HepG2 (cell line): Measurements from ENCODE around the gene CDK6. TPM values are rescaled to one million over a fixed set of nuclear protein-coding genes. Genes with fewer than 3 reads are reported as not detected.
A peak's percentile ranks its signal among the peaks of the same experiment; 100 is the strongest.

Source experiments
- ATAC-seq: fragments of 200-7000 bp; cut with Tn5 transposase; 3 replicates; pipeline ENCODE4 v1.9.1; 2020; ENCODE audit warnings: mild to moderate bottlenecking, moderate library complexity
- BruUV-seq: library from RNA; stranded (reverse); fragments of 400-500 nt; replicated peaks from 2 replicates; lab custom pipeline; 2021; lab: Mats Ljungman, UMichigan
- CTCF ChIA-PET: fragments of 300-600 bp; formaldehyde crosslinking; extraction: SDS; loops from one replicate; lab custom pipeline; 2021; ENCODE audit warnings: low total read pairs, inconsistent platforms, low intra/inter-chr PET ratio; lab: Yijun Ruan, JAX
- POLR2A ChIA-PET: fragments of 350-600 bp; sonication (Branson Sonifier 250); formaldehyde crosslinking; loops from one replicate; lab custom pipeline; 2020; ENCODE audit warnings: antibody characterized with exemption, inconsistent platforms; lab: Yijun Ruan, JAX
- DNase-seq: peaks from one replicate; pipeline ENCODE4 v3.0.0-alpha.2; 2015; ENCODE audit warnings: low spot score
- FAIRE-seq: peaks from 3 replicates; lab custom pipeline; 2011; peaks lifted over from hg19 to GRCh38; lab: Jason Lieb, UNC
- H2AFZ ChIP-seq: one replicate; pipeline ENCODE4 v1.6.1; 2011; ENCODE audit warnings: low read length, inconsistent platforms
- H3K27ac ChIP-seq: fragments of 300-600 bp; 3 replicates; pipeline ENCODE4 v1.8.0; 2011; ENCODE audit warnings: mixed run types, mild to moderate bottlenecking, mixed read lengths, low read length, inconsistent platforms; ENCODE audit not compliant: insufficient read depth; ENCODE audit errors: extremely low read length
- H3K27me3 ChIP-seq, 2 experiments: fragments of 200-600 bp in 1 of 2; 2 replicates in 1 of 2; 3 replicates in 1 of 2; pipeline versions ENCODE4 v1.6.0 to v1.8.0; 2011; ENCODE audit warnings: low read length in 2 of 2, mild to moderate bottlenecking in 2 of 2, moderate library complexity in 2 of 2, inconsistent platforms in 1 of 2; ENCODE audit not compliant: insufficient read depth in 2 of 2, control insufficient read depth in 1 of 2
- H3K36me3 ChIP-seq, 2 experiments: fragments of 200-600 bp in 1 of 2; replicated peaks in 1 of 2; 2 replicates in 1 of 2; 3 replicates in 1 of 2; pipeline versions ENCODE4 v1.5.1 to v1.8.0; 2011; ENCODE audit warnings: low read length in 2 of 2, inconsistent platforms in 1 of 2; ENCODE audit not compliant: insufficient read depth in 2 of 2, control insufficient read depth in 1 of 2
- H3K4me1 ChIP-seq: 2 replicates; pipeline ENCODE4 v1.5.1; 2012; ENCODE audit warnings: low read length, inconsistent platforms; ENCODE audit not compliant: insufficient read depth
- H3K4me2 ChIP-seq: 2 replicates; pipeline ENCODE4 v1.6.0; 2011; ENCODE audit warnings: low read depth, low read length, inconsistent platforms
- H3K4me3 ChIP-seq, 3 experiments: fragments of 200-600 bp in 1 of 3; sonication (generic), shearing (Covaris generic) in 1 of 3; replicated peaks in 1 of 3; 2 replicates each; pipeline ENCODE4 v1.5.1; 2011 to 2016; ENCODE audit warnings: low read length in 3 of 3, inconsistent platforms in 2 of 3, low read depth in 2 of 3, mild to moderate bottlenecking in 2 of 3, control low read depth in 1 of 3, mixed read lengths in 1 of 3; ENCODE audit not compliant: insufficient read depth in 1 of 3
- H3K79me2 ChIP-seq: one replicate; pipeline ENCODE4 v1.6.1; 2011; ENCODE audit warnings: low read length, inconsistent platforms; ENCODE audit not compliant: insufficient read depth
- H3K9ac ChIP-seq: 2 replicates; pipeline ENCODE4 v1.6.0; 2011; ENCODE audit warnings: mild to moderate bottlenecking, low read depth, low read length, inconsistent platforms; ENCODE audit not compliant: insufficient read depth
- H3K9me3 ChIP-seq: 2 replicates; pipeline ENCODE4 v1.5.1; 2012; ENCODE audit warnings: mild to moderate bottlenecking, low read length
- H4K20me1 ChIP-seq: 2 replicates; pipeline ENCODE4 v1.6.0; 2011; ENCODE audit warnings: inconsistent platforms, mild to moderate bottlenecking, low read length, moderate library complexity; ENCODE audit not compliant: insufficient read depth
- BCL6 ChIP-seq: IDR thresholded peaks from 2 replicates; pipeline ENCODE4 v1.6.1; 2016; ENCODE audit warnings: missing genetic modification reagents, missing compliant biosample characterization
- CREM ChIP-seq, 2 experiments: sonication (generic) in 1 of 2; formaldehyde crosslinking in 1 of 2; IDR thresholded peaks; 2 replicates each; pipeline versions ENCODE4 v1.4.0 to v1.6.1; 2016 to 2020; ENCODE audit warnings: antibody characterized with exemption in 1 of 2, mild to moderate bottlenecking in 1 of 2, missing genetic modification reagents in 1 of 2
- GMEB2 ChIP-seq: IDR thresholded peaks from 2 replicates; pipeline ENCODE4 v1.6.1; 2016; ENCODE audit warnings: missing biosample characterization, missing genetic modification reagents, low read depth
- HNRNPK ChIP-seq: fragments of 200-400 bp; formaldehyde crosslinking; IDR thresholded peaks from 2 replicates; pipeline ENCODE4 v1.6.1; 2018; ENCODE audit warnings: low read length, low read depth, moderate library complexity, mild to moderate bottlenecking; ENCODE audit not compliant: poor library complexity, severe bottlenecking
- MEIS2 ChIP-seq: sonication (generic); formaldehyde crosslinking; IDR thresholded peaks from 2 replicates; pipeline ENCODE4 v1.9.0; 2021; ENCODE audit warnings: mild to moderate bottlenecking, missing genetic modification reagents
- MIER2 ChIP-seq: IDR thresholded peaks from 2 replicates; pipeline ENCODE4 v1.6.1; 2016; ENCODE audit warnings: missing biosample characterization, missing genetic modification reagents
- MTA1 ChIP-seq: sonication (generic); formaldehyde crosslinking; IDR thresholded peaks from 2 replicates; pipeline ENCODE4 v1.4.0; 2020; ENCODE audit warnings: missing genetic modification reagents, mild to moderate bottlenecking, borderline replicate concordance
- TAF1 ChIP-seq: sonication (generic); formaldehyde crosslinking; IDR thresholded peaks from 2 replicates; pipeline ENCODE4 v1.4.0; 2020; ENCODE audit warnings: missing genetic modification reagents
- THYN1 ChIP-seq: sonication (generic); formaldehyde crosslinking; IDR thresholded peaks from 2 replicates; pipeline ENCODE4 v1.8.1; 2023; ENCODE audit warnings: low read depth, mild to moderate bottlenecking, moderate library complexity, missing genetic modification reagents, borderline replicate concordance
- TMF1 ChIP-seq: sonication (generic); formaldehyde crosslinking; IDR thresholded peaks from 2 replicates; pipeline ENCODE4 v1.8.1; 2022; ENCODE audit warnings: low read depth, missing genetic modification reagents
- ZNF496 ChIP-seq: sonication (generic); formaldehyde crosslinking; IDR thresholded peaks from 2 replicates; pipeline ENCODE4 v1.8.1; 2023; ENCODE audit warnings: mild to moderate bottlenecking, moderate library complexity, missing genetic modification reagents; ENCODE audit not compliant: insufficient replicate concordance
- ZNF574 ChIP-seq: sonication (generic); formaldehyde crosslinking; IDR thresholded peaks from 2 replicates; pipeline ENCODE4 v1.4.0; 2020; ENCODE audit warnings: missing genetic modification reagents
- ZNF639 ChIP-seq: conservative IDR thresholded peaks from 2 replicates; pipeline ENCODE4 v1.6.1; 2018; ENCODE audit warnings: missing genetic modification reagents
- ZNF784 ChIP-seq: sonication (generic); formaldehyde crosslinking; IDR thresholded peaks from 2 replicates; pipeline ENCODE4 v1.5.1; 2020; ENCODE audit warnings: missing genetic modification reagents, mild to moderate bottlenecking, borderline replicate concordance
- ZUFSP ChIP-seq: sonication (generic); formaldehyde crosslinking; IDR thresholded peaks from 2 replicates; pipeline ENCODE4 v1.9.0; 2021; ENCODE audit warnings: missing genetic modification reagents, mild to moderate bottlenecking, borderline replicate concordance
- WGBS: methylation state at CpG from one replicate; pipeline ENCODE4 v1.1.6; 2017; ENCODE audit warnings: low lambda C conversion rate; 5-methylcytosine and 5-hydroxymethylcytosine counted together
- in situ Hi-C: cut with HindIII; loops from 2 replicates; pipeline ENCODE4 v1.10.0; 2017; ENCODE audit warnings: low pct_unique_long_range_greater_than_20kb; ENCODE audit not compliant: extremely low pct_ligation_motif_present
- intact Hi-C: fragments of 100-400 bp; cut with micrococcal nuclease; formaldehyde crosslinking; loops from one replicate; pipeline ENCODE4 v1.10.0; 2022; ENCODE audit not compliant: unreplicated experiment
- polyA plus RNA-seq, 8 experiments: library from polyadenylated mRNA; depleted of rRNA in 3 of 8; stranded (reverse) in 7 of 8; unstranded in 1 of 8; fragments of >200 nt; fragmentation: Illumina TruSeq in 4 of 8; extraction: Trizol in 4 of 8; gene quantifications; 2 replicates each; pipeline versions ENCODE4 v1.2.1 to v1.2.3, GENCODE V29; 2011 to 2016; ENCODE audit warnings: low read depth in 4 of 8, missing spikeins in 1 of 8, mixed read lengths in 1 of 8; ENCODE audit not compliant: insufficient read depth in 1 of 8
- total RNA-seq, 5 experiments: library from RNA; depleted of rRNA; stranded (reverse); fragments of >200 nt; fragmentation: Illumina TruSeq; extraction: Trizol; gene quantifications; 2 replicates each; pipeline ENCODE4 v1.2.3, GENCODE V29; 2016; ENCODE audit warnings: low read depth in 1 of 5

Gene CDK6
- total and polyA plus RNA-seq, 2 of the 13 experiments (the other 11 are each of a cell fraction or from before 2014, with no cell fraction given) = 34.6 to 90.8 TPM

GRCh38 chr7:92682903-92683539 is 153.4 kb downstream of the CDK6 start:
- Histone ChIP-seq H3K9ac (peak overlapping the region; percentile 63), H3K36me3 (peaks cover 7 to 22% of the 10 kb centered on the region in 2 experiments), H3K4me1 (peaks cover 78% of the 10 kb centered on the region), H3K79me2 (peaks cover 20% of the 10 kb centered on the region), H3K4me3 (no peak overlapping the region; a peak in 1 of 6 replicates), H3K9me3 (no peaks in the 10 kb centered on the region), H2AFZ (no peak overlapping the region), H3K27ac (peak overlapping the region; percentile 91), H4K20me1 (no peaks in the 10 kb centered on the region), H3K27me3 (no peaks in the 10 kb centered on the region), H3K4me2 (peak overlapping the region; percentile 47)
- intact Hi-C loops (no loop called here), in situ Hi-C loops (loop anchor here (5.0 kb wide), 1 partner anchor 149 kb away; no protein-coding TSS in a partner anchor)
- ChIA-PET POLR2A (interaction anchor here (4.3 kb wide), 1 partner anchor 12 kb away, joined by 24 read pairs; no protein-coding TSS in a partner anchor), CTCF (no interaction called here)
- peak; percentile 23 for FAIRE-seq
- WGBS = 5% methylated on average over 3 of the region's 3 CpGs
- ATAC-seq = peak; percentile 71
- peak; percentile 90 for DNase-seq
- BruUV-seq = no TSS peak
- TF ChIP-seq ZNF639 (CRISPR knock-in tag) (no peak), ZNF496 (CRISPR knock-in tag) (no peak), CREM (IDR thresholded peaks at IDR 0.05) (peak; percentile 83), CREM (CRISPR knock-in tag; IDR thresholded peaks at IDR 0.05) (no peak), GMEB2 (no peak), TAF1 (CRISPR knock-in tag) (no peak), ZNF784 (CRISPR knock-in tag) (no peak), MEIS2 (no peak), BCL6 (CRISPR knock-in tag) (peak; percentile 43; the same call in 1 of the 2 replicates), ZNF574 (CRISPR knock-in tag) (no peak), THYN1 (no peak), TMF1 (CRISPR knock-in tag) (no peak), HNRNPK (no peak), MTA1 (CRISPR knock-in tag) (no peak), MIER2 (CRISPR knock-in tag) (no peak), ZUFSP (CRISPR knock-in tag) (no peak)
